GM18873 (cell line): ENCODE measurements around the gene UBR3.
"Not testable (repeated sequence)": the region's sequence is repeated elsewhere in the genome, so short reads cannot be mapped to it uniquely, and the experiment has no call there.

ENCODE experiments used
- ATAC-seq: cut with Tn5 transposase; IDR thresholded peaks from one replicate; pipeline ENCODE4 v1.9.1; 2021; ENCODE audit warnings: mild to moderate bottlenecking, moderate library complexity, moderate number of reproducible peaks; ENCODE audit not compliant: unreplicated experiment, low FRiP score

The UBR3 gene

DNA sequence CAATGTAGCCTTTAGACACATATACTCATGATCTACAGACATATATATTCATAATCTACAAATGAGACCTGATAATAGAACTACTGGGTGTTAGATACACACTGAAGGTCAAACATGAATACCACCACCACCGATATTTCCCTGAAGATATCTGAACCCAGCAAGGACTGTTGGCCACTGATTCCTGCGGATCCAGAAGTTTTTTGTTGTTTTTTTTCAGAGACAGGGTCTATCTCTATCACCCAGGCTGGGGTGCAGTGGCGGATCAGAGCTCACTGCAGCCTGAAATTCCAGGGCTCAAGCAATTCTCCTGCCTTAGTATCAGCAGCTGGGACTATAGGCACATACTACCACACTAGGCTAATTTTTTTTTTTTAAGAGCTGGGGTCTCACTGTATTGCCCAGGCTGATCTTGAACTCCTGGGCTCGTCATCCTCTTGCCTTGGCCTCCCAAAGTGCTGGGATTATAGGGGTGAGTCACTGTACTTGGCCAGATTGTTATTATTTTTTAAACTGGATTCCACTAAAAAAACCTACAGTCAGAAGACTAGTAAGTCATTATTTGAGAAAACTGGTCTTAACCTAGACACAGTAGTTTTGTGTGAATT is 4.4 kb upstream of the UBR3 start:
- ATAC-seq = no peak

DNA sequence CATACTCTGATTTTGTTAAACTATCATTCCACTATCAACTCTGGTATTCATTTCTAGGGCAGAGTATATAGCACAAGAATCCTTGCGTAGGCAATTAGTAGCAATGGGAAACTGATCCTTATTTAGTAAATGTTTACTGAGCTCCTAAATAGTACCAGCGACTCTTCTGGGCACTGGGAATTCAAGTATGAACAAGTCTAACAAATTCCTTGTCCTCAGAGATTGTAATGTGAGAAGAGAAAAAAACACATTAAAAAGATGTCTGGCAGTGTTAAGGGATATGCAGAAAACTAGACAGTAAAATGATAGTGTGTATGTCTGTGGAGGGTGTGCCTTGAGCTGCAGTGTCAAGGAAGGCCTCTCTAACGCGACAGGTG is 3.3 kb upstream of the UBR3 start:
- no peak for ATAC-seq

DNA sequence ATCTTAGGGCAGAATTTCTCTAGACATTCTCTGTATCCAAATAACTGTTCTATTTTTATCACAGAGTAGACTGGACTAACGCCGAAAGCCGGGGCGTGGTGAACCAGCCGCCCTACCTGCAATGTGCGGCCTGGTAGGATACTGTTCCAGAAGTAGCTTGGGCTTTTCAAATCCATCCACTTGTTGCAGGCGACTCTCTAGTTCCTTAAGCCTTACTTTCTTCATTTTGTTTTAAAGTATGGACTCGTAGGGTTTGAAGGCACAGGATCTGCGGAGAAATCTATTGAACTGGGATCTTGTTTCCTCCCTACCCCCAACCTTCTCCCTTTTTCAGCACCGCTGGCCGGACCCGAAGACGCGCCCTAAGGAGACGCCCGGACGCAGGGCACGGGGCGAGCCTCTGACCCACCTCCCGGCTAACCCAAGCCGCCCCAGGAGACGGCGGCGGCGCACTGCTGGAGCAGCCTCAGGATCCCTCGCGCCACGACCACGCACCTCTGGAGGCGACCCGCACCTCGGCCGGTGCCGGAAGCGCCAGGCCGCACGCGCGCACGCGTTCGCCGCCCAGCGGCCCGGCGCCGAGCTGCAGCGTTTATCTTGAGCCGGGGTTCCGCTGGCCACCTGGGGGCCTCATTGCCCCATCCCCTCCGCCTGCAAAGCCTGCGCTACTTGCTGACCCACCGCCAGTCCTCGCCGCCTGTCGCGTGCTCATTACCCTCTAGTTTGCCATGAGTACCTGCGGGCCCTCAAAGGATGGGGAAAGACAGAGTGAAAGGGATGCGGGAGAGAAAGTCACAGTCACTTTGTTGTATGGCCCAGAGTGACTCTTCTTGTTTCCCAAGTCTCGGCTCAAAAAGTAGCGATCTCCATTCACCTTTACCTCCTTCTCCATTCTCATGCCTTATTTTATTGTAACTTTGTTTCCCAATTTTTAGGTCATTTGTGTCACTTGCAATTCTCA is 2.6 kb upstream of the UBR3 start, which contains the start of gene METTL5:
Gene METTL5 (minus strand): TSS at position 533 of the 961 bp plus-strand sequence. CDS start 308 bp downstream, at position 225.
- ATAC-seq = peak; percentile 46

DNA sequence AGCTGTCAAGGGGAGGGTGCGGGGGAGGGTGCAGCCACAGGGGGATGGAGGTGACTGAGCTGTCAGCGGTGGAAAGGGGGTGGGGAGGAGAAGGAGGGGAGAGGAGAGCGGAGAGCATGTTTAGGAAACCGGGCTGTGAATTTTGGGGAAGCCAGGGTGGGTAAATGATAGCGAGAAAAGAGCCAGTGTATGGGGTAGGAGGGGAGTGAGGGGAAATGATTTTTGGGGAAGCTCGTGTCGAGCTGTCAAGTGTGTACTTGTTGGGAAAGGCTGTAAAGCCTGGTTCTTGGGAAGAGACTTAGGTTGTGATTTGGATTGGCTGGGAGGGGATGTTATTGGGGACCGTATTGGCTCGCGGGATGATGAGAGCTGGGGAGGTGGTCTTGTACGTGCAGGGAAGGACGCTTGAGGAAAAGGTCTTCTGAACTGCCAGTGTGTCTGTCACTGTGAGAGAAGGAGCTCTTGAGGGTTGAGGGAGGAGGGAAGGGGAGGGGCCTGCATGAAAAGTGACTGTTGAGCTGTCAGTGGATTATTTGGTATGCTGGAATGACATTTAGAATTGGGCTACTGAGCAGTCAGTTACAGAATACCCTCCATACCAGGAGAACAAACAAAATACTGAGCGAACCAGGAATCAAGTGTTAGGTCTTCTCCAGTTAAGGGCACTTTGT is 1.0 kb downstream of the UBR3 start:
- no peak for ATAC-seq

DNA sequence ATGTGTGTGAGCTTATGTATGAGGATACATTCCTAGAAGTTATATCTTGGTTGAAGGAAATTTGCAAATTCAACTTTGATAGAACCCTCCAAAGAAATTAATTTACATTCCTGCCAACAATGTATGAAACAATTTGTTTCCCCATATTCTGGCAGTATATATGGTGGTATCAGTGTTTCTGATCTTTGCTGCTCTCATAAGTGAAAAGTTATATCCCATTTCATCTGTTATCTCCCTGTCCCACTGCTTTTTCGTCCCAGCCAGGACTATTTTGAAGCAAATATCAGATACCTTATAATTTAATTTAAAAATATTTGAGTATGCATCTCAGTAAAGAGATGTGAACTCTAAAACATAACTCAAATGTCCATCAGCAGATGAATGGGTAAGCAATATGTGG is 7.1 kb downstream of the UBR3 start:
- ATAC-seq = no peak

DNA sequence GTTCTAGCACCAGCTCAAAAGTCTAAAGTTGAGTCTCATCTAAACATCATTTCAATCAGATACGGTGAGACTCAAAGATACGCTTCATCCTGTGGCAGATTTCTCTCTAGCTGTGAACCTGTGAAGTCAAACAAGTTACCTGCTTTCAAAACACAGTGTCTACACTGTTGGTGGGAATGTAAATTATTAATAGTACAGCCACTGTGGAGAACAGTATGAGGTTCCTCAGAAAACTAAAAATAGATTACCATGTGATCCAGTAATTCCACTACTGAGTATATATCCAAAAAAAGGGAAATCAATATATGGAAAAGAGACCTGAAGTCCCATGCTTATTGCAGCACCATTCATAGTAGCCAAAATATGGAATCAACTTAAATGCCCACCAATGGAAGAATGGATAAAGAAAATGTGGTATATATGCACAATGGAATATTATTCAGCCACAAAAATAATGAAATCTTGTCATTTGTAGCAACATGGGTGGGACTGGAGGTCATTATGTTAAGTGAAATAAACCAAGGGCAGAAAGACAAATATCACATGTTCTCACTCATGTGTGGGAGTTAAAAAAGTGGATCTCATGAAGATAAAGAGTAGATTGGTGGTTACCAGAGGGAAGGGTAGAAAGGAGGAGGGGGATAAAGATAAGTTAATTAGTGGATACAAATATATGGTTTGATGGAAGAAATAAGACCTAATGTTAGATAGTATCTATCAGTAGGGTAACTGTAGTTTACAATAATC is 11.7 kb downstream of the UBR3 start:
- no peak for ATAC-seq

DNA sequence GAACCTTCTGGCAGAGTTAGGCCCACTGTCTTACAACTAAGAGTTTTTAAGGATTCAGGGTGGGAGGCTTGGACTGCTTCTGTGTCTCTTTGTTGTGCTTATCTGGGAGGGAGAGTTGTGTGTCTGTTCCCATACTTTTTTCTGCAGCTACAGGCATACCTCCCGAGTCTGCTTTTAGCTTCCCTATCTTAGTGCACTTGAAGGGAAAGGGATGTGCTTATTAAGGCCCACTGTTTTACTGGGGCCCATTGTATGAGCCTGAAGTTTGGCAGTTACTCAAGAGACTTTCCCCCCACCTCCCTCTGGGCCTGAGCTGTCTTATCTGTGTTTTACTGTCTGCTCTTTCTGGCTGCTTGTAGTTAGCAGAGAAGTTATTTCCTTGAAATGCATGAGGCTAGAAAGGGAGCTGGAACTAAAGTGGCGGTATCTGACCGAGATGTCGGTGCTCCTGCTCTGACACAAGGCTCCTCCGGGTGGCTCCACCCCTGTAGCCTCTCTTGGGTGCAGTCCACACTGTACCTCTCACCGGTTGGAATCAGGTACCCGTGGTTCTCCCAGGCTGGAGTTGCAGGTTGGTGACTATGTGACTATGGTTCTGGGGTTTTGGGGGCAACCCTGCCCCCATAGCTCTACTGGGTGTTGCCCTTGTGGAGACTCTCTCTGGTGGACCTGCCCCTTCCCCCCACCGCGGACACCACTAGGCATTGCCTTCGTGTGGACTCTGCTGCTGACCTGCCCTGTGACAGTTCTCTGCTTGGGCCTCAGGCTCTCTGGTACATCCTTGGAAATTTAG is 12.9 kb downstream of the UBR3 start:
- no peak for ATAC-seq

DNA sequence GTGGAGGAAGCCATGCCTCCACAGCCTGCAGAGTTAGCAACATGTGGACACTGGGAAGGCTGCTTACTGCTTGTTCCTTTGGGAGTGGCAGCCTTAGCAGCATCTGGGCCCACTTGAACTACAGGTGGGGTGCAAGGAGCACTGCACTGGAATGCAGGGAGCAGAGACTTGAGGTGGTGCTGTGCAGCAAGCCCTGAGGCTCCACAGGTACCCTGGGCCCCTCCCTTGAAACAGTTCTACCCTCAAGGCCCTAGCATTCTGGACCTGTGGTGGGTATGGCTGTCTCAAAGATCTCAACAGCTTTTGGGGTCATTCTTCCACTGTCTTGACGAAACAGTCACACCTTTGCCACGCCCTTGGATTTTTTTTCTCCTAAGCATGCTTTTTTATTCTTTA is 13.5 kb downstream of the UBR3 start:
- ATAC-seq = no peak

DNA sequence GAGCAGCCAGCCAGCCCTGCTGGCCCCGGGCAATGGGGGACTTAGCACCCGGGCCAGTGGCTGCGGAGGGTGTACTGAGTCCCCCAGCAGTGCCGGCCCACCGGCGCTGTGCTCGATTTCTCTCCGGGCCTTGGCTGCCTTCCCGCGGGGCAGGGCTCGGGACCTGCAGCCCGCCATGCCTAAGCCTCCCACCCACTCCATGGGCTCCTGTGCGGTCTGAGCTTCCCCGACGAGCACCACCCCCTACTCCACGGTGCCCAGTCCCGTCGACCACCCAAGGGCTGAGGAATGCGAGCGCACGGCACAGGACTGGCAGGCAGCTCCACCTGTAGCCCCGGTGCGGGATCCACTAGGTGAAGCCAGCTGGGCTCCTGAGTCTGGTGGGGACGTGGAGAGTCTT is 14.4 kb downstream of the UBR3 start:
- ATAC-seq = not testable (repeated sequence)

DNA sequence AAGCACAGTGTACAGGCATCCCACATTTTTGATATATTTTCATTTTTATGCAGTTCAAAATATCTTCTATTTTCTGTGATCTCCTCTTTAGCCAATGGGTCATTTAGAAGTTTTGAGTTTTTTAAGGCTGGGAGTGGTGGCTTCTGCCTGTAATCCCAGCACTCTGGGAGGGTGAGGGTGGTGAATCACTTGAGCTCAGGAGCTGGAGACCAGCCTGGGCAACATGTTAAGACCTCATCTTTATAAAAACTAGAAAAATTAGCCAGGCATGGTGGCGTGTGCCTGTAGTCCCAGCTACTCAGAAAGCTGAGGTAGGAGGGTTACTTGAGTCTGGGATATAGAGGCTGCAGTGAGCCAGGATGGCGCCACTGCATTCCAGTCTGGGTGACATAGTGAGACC is 17.8 kb downstream of the UBR3 start:
- no peak for ATAC-seq

DNA sequence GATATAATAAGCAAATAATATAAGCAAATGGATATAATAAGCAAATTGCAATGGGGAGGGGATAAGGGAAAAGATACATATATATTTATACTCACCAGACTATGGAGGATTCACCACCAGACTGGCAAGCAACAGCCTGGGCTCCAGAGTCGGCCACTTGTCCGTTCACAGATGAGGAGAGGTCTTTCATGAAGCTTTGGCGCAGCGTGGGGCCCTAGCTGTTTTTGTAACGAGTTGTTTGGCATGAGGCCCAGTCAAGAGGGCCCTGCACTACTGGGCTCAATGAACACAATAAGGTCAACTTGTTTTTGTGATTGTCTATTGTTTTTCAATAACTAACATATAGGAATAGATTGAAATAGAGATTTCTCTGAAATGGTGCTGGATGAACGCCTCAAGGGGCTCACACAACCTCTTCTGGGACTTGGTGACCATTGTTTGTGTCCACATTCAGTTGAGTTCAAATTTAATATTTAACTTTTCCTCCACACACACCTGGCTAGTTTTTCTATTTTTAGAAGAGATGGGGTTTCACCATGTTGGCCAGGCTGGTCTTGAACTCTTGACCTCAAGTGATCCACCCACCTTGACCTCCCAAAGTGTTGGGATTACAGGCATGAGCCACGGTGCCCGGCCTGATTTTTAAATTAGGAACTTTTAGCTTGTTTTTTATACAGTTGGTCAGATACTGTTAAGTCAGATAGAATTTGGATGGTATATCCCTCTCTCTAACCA is 21.9 kb downstream of the UBR3 start:
- ATAC-seq = not testable (repeated sequence)

DNA sequence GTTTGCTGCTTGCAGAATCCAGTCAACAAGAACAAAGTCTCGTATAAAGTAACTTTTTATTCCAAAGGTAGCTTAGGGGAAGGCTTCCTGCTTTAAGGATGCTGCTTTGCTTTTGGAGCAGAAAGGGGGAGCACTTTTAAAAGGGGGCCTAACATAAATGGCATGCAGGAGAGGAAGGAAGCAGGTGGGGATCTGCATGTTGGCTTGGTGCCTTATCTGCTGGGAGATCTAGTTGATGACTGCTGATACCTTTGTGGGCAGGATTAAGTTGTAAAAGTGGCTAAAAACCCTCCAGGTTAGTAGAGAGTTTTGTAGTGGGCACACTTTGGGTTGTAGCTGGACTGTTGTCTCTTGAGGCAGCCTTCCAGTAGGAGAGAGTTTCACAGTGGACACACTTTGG is 22.5 kb downstream of the UBR3 start:
- no peak for ATAC-seq

DNA sequence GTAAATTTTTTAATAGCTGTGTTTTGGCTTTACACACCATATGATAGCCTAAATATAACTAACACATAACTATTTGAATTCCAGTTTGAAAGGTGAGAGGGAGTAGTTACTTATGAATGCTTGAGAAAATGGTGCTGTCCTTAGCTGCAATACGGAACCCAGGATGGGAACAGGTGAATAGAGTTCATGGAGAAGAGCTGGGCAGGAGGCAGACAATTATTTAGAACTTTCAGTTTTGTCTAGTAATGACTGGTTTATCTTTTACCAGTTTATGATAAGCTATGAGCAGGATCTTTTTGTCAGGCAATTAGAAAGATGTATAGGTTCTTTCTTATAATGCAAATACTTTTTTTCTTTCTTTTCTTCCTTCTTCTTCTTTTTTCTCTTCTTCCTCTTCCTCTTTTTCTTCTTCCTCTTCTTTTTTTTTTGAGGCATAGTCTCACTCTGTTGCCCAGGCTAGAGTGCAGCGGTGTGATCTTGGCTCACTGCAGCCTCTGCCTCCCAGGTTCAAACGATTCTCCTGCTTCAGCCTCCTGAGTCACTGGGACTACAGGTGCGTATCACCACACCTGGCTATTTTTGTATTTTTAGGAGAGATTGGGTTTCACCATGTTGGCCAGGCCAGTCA is 25.9 kb downstream of the UBR3 start:
- ATAC-seq = no peak

DNA sequence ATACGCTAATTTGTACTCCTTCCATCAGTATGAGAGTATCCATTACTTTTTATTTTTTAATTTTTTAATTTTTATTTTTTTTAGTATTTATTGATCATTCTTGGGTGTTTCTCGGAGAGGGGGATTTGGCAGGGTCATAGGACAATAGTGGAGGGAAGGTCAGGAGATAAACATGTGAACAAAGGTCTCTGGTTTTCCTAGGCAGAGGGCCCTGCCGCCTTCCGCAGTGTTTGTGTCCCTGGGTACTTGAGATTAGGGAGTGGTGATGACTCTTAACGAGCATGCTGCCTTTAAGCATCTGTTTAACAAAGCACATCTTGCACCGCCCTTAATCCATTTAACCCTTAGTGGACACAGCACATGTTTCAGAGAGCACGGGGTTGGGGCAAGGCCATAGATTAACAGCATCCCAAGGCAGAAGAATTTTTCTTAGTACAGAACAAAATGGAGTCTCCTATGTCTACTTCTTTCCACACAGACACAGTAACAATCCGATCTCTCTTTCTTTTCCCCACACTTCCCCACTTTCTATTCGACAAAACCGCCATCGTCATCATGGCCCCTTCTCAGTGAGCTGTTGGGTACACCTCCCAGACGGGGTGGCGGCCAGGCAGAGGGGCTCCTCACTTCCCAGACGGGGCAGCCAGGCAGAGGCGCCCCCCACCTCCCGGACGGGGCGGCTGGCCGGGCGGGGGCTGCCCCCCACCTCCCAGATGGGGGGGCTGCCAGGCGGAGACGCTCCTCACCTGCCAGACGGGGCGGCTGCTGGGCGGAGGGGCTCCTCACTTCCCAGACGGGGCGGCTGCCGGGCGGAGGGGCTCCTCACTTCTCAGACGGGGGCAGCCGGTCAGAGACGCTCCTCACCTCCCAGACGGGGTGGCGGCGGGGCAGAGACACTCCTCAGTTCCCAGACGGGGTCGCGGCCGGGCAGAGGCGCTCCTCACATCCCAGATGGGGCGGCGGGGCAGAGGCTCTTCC is 28.3 kb downstream of the UBR3 start:
- not testable (repeated sequence) for ATAC-seq

DNA sequence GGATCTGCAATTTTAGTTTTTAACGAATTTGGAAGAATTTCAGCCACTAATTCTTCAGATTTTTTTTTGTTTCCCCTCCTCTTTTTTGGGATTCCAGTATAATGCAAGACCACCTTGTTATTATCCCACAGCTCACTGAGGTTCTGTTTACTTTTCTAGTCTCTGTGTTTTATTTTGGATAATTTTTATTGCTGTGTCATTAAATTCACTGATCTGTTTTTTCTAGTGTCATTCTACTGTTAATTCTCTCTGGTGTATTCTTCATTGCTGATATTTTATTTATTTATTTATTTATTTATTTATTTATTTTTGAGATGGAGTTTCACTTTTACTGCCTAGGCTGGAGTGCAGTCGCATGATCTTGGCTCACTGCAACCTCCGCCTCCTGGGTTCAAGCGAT is 32.2 kb downstream of the UBR3 start:
- ATAC-seq = no peak

DNA sequence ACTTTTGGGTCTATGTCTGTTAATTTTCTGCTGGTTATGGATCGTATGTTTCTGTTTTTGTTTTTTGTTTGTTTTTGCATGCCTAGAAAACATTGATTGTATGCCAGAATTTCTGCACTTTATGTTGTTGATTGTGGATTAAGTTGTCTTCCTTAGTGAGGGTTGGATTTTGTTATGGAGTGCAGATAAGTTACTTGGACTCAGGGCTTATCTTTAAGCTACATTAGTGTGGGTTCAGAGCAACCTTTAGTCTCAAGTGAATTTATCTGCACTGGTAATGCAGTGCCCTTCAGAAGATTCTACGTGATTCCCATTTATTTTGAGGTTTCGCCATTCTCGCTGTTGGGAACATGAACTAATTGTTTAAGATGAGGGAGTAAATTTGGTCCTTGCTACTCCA is 32.9 kb downstream of the UBR3 start:
- no peak for ATAC-seq

DNA sequence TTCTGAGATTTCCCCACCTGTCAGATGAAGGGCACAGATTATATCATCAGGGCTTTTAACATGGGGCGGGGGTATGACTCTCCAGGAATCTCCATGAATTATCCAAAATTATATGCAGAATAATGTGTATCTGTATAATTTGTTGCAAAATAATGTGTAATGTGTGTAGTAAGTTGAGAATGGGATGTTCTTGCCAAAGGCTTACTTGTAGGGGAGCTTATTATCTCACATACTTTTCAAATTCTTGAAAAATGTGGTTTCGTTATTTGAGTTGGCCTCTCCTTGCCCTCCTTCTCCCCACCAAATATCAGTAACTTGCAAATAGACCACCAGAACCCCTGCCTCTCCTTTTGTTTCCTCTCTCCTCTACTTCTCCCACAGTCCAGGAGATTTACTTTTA is 35.6 kb downstream of the UBR3 start:
- ATAC-seq = no peak

DNA sequence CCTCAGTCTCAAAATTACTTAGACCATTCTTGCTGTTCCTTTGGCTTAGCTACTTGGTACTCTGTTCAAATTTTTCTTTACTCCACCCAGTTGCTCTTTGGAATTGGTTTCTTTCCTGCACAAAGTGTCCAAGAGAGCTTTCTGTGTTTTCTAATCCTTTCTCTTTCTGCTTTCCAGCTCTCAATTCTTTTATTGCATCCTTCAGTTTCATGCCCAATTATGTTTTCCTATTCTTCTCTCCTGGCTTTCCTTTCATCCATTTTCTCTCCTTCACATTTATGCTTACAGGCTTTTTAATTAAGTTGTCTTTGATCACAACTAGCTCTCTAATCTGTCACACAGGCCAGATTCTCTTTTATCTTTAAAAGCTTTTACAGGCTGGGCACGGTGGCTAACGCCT is 38.2 kb downstream of the UBR3 start:
- no peak for ATAC-seq
